HCT116 (cell line): ENCODE data around the gene KAT6B. TPM values are rescaled to one million over a fixed set of nuclear protein-coding genes. Genes with fewer than 3 reads are reported as not detected.

Source experiments
- ATAC-seq: fragments of 200-7000 bp; cut with Tn5 transposase; 2 replicates; pipeline ENCODE4 v1.9.1; 2020; ENCODE audit warnings: mild to moderate bottlenecking, moderate library complexity
- BruUV-seq: library from RNA; stranded (reverse); fragments of 400-500 nt; replicated peaks from 2 replicates; lab custom pipeline; 2021; lab: Mats Ljungman, UMichigan
- CTCF ChIA-PET: fragments of 300-600 bp; sonication (Branson Sonifier 250); formaldehyde crosslinking; loops from one replicate; lab custom pipeline; 2021; ENCODE audit warnings: antibody characterized with exemption; lab: Charles Lee
- POLR2A ChIA-PET: fragments of 300-600, 350-600 bp; sonication (Branson Sonifier 250); formaldehyde crosslinking; loops from one replicate; lab custom pipeline; 2021; ENCODE audit warnings: antibody characterized with exemption; lab: Charles Lee
- RAD21 ChIA-PET, 2 experiments: fragments of 300-600 bp; sonication (Branson Sonifier 250); formaldehyde crosslinking; loops; one replicate each; lab custom pipeline; 2023; ENCODE audit warnings: low total read pairs in 2 of 2; ENCODE audit not compliant: uncharacterized antibody in 2 of 2, unreplicated experiment in 2 of 2, low non-redundant PET in 1 of 2; lab: Charles Lee
- DNase-seq: peaks from one replicate; pipeline ENCODE4 v3.0.0-alpha.2; 2010; ENCODE audit warnings: low read depth, low spot score
- H2AFZ ChIP-seq: fragments of 200-600 bp; shearing (Covaris generic), sonication (generic); 2 replicates; pipeline ENCODE4 v1.6.1; 2017; ENCODE audit warnings: low read depth, mixed run types, mixed read lengths, antibody characterized with exemption, low read length; ENCODE audit not compliant: poor library complexity, severe bottlenecking
- H3K27ac ChIP-seq: 2 replicates; pipeline ENCODE4 v1.5.1; 2012; ENCODE audit warnings: low read depth, low read length
- H3K27me3 ChIP-seq: fragments of 200-600 bp; sonication (generic); 2 replicates; pipeline ENCODE4 v1.6.1; 2016; ENCODE audit warnings: mixed run types, low read length, mixed read lengths; ENCODE audit not compliant: insufficient read depth
- H3K36me3 ChIP-seq, 2 experiments: fragments of 200-500 bp in 1 of 2; fragments of 200-600 bp in 1 of 2; sonication (Bioruptor generic) in 1 of 2; sonication (generic) in 1 of 2; 2 replicates each; pipeline versions ENCODE4 v1.5.1 to v1.6.1; 2014 to 2016; ENCODE audit warnings: low read length in 2 of 2, inconsistent platforms in 1 of 2, mixed read lengths in 1 of 2, mixed run types in 1 of 2; ENCODE audit not compliant: insufficient read depth in 2 of 2, control insufficient read depth in 1 of 2
- H3K4me1 ChIP-seq, 2 experiments: fragments of 200-600 bp in 1 of 2; sonication (generic) in 1 of 2; 2 replicates each; pipeline versions ENCODE4 v1.5.1 to v1.6.1; 2012 to 2017; ENCODE audit warnings: low read length in 2 of 2, inconsistent platforms in 1 of 2, mild to moderate bottlenecking in 1 of 2, mixed read lengths in 1 of 2, mixed run types in 1 of 2, moderate library complexity in 1 of 2; ENCODE audit not compliant: insufficient read depth in 2 of 2, control insufficient read depth in 1 of 2
- H3K4me2 ChIP-seq: fragments of 200-600 bp; sonication (generic); 2 replicates; pipeline ENCODE4 v1.6.1; 2017; ENCODE audit warnings: mixed run types, low read length, mixed read lengths
- H3K4me3 ChIP-seq, 2 experiments: fragments of 200-600 bp in 1 of 2; sonication (generic) in 1 of 2; replicated peaks in 1 of 2; 2 replicates each; pipeline ENCODE4 v1.5.1; 2011 to 2016; ENCODE audit warnings: low read length in 2 of 2, control low read depth in 1 of 2, low read depth in 1 of 2, mild to moderate bottlenecking in 1 of 2, mixed read lengths in 1 of 2, mixed run types in 1 of 2
- H3K79me2 ChIP-seq: fragments of 200-600 bp; sonication (generic); 2 replicates; pipeline ENCODE4 v1.6.1; 2017; ENCODE audit warnings: mild to moderate bottlenecking, mixed run types, low read length, moderate library complexity, mixed read lengths; ENCODE audit not compliant: insufficient read depth
- H3K9ac ChIP-seq: fragments of 200-600 bp; sonication (generic); 2 replicates; pipeline ENCODE4 v1.6.1; 2016; ENCODE audit warnings: low read length, mixed read lengths
- H3K9me2 ChIP-seq: fragments of 200-600 bp; sonication (generic), shearing (Covaris generic); 2 replicates; pipeline ENCODE4 v1.6.1; 2017; ENCODE audit warnings: mixed run types, mild to moderate bottlenecking, moderate library complexity; ENCODE audit not compliant: insufficient read depth
- H3K9me3 ChIP-seq, 2 experiments: fragments of 200-500 bp in 1 of 2; fragments of 200-600 bp in 1 of 2; sonication (Bioruptor generic) in 1 of 2; sonication (generic) in 1 of 2; 2 replicates each; pipeline ENCODE4 v1.6.1; 2014 to 2017; ENCODE audit warnings: low read length in 2 of 2, mixed read lengths in 2 of 2, inconsistent platforms in 1 of 2, low read depth in 1 of 2, mild to moderate bottlenecking in 1 of 2, mixed run types in 1 of 2, moderate library complexity in 1 of 2; ENCODE audit not compliant: control insufficient read depth in 1 of 2, insufficient read depth in 1 of 2
- H4K20me1 ChIP-seq: fragments of 200-600 bp; sonication (generic), shearing (Covaris generic); 2 replicates; pipeline ENCODE4 v1.6.1; 2017; ENCODE audit warnings: mixed run types, mild to moderate bottlenecking, moderate library complexity; ENCODE audit not compliant: insufficient read depth
- CEBPB ChIP-seq: IDR thresholded peaks from 2 replicates; pipeline ENCODE4 v1.6.1; 2012; ENCODE audit warnings: low read depth
- EGR1 ChIP-seq: IDR thresholded peaks from 2 replicates; pipeline ENCODE4 v1.6.1; 2012; ENCODE audit warnings: low read depth
- ELF1 ChIP-seq: IDR thresholded peaks from 2 replicates; pipeline ENCODE4 v1.6.1; 2012; ENCODE audit warnings: low read depth, borderline replicate concordance
- EZH2 ChIP-seq: fragments of 200-600 bp; sonication (generic); IDR thresholded peaks from 2 replicates; pipeline ENCODE4 v1.6.1; 2017; ENCODE audit warnings: antibody characterized with exemption, mixed run types
- EZH2phosphoT487 ChIP-seq: fragments of 200-600 bp; IDR thresholded peaks from 2 replicates; pipeline ENCODE4 v1.6.1; 2018; ENCODE audit warnings: antibody characterized with exemption, borderline replicate concordance
- FOSL1 ChIP-seq: IDR thresholded peaks from 2 replicates; pipeline ENCODE4 v1.6.1; 2012; ENCODE audit warnings: low read depth
- JUND ChIP-seq: IDR thresholded peaks from 2 replicates; pipeline ENCODE4 v1.6.1; 2012
- POLR2A ChIP-seq: IDR thresholded peaks from 2 replicates; pipeline ENCODE4 v1.7.0; 2011; ENCODE audit warnings: borderline replicate concordance; ENCODE audit not compliant: insufficient read depth, insufficient read length; ENCODE audit errors: extremely low read depth
- POLR2AphosphoS5 ChIP-seq: IDR thresholded peaks from 2 replicates; pipeline ENCODE4 v1.6.1; 2011; ENCODE audit warnings: mild to moderate bottlenecking, low read depth, low read length, moderate library complexity
- RAD21 ChIP-seq: IDR thresholded peaks from 2 replicates; pipeline ENCODE4 v1.6.1; 2012; ENCODE audit warnings: low read depth, mild to moderate bottlenecking
- SIN3A ChIP-seq: IDR thresholded peaks from 2 replicates; pipeline ENCODE4 v1.6.1; 2012; ENCODE audit warnings: low read depth
- YY1 ChIP-seq: IDR thresholded peaks from 2 replicates; pipeline ENCODE4 v1.6.1; 2011; ENCODE audit warnings: low read length, low read depth, moderate library complexity, mild to moderate bottlenecking; ENCODE audit not compliant: insufficient replicate concordance; ENCODE audit errors: extremely low read depth
- ZFX ChIP-seq: fragments of 450-650 bp; IDR thresholded peaks from 2 replicates; pipeline ENCODE4 v1.6.1; 2017
- ZNF274 ChIP-seq: fragments of 200-500 bp; sonication (Bioruptor generic); IDR thresholded peaks from 2 replicates; pipeline ENCODE4 v1.6.1; 2014; ENCODE audit warnings: mild to moderate bottlenecking, low read depth, low read length, inconsistent platforms
- intact Hi-C: fragments of 100-400 bp; cut with micrococcal nuclease; formaldehyde crosslinking; loops from 2 replicates; pipeline ENCODE4 v1.10.0; 2022
- total RNA-seq: library from RNA; stranded (reverse); gene quantifications from one replicate; pipeline ENCODE4 v1.2.1, GENCODE V29; 2021; ENCODE audit not compliant: unreplicated experiment
- TF ChIP-seq, protein P1 (sequence below), 3 experiments: fragments of 200-600 bp in 1 of 3; sonication (generic) in 1 of 3; IDR thresholded peaks in 2 of 3; conservative IDR thresholded peaks in 1 of 3; 2 replicates each; pipeline ENCODE4 v1.5.1; 2012 to 2017; ENCODE audit warnings: low read depth in 2 of 3, low read length in 2 of 3, antibody characterized with exemption in 1 of 3, borderline replicate concordance in 1 of 3, control low read depth in 1 of 3, mild to moderate bottlenecking in 1 of 3, mixed read lengths in 1 of 3, mixed run types in 1 of 3, moderate library complexity in 1 of 3; ENCODE audit not compliant: insufficient read depth in 1 of 3

The KAT6B gene
- total RNA-seq, 1 experiment from 2014 or later: 17.8 TPM

- Histone ChIP-seq H3K4me1 (peaks cover 0 to 22% of the 10 kb centered on the region in 2 experiments; a peak in 2 of 4 replicates), H4K20me1 (no peaks in the 10 kb centered on the region), H3K79me2 (no peaks in the 10 kb centered on the region), H3K27ac (no peak overlapping the region), H3K27me3 (no peaks in the 10 kb centered on the region), H3K4me3 (no peak overlapping the region), H3K36me3 (no peaks in the 10 kb centered on the region), H3K4me2 (no peak overlapping the region), H3K9me3 (no peaks in the 10 kb centered on the region), H3K9ac (no peak overlapping the region), H3K9me2 (no peaks in the 10 kb centered on the region), H2AFZ (no peak overlapping the region)
- BruUV-seq: no TSS peak
- ChIA-PET RAD21 (no interaction called here), CTCF (no interaction called here), POLR2A (no interaction called here)
- intact Hi-C loops: no loop called here
- no peak for ATAC-seq
- no peak for DNase-seq
- TF ChIP-seq FOSL1: no peak
- no peak for TF ChIP-seq RAD21
- no peak for TF ChIP-seq SIN3A
- no peak for TF ChIP-seq ZNF274
- no peak for TF ChIP-seq POLR2A
- TF ChIP-seq EZH2phosphoT487: no peak
- TF ChIP-seq JUND: no peak
- TF ChIP-seq CEBPB: no peak
- TF ChIP-seq EZH2: no peak
- no peak for TF ChIP-seq EGR1
- TF ChIP-seq POLR2AphosphoS5: no peak
- TF ChIP-seq, protein P1, sequence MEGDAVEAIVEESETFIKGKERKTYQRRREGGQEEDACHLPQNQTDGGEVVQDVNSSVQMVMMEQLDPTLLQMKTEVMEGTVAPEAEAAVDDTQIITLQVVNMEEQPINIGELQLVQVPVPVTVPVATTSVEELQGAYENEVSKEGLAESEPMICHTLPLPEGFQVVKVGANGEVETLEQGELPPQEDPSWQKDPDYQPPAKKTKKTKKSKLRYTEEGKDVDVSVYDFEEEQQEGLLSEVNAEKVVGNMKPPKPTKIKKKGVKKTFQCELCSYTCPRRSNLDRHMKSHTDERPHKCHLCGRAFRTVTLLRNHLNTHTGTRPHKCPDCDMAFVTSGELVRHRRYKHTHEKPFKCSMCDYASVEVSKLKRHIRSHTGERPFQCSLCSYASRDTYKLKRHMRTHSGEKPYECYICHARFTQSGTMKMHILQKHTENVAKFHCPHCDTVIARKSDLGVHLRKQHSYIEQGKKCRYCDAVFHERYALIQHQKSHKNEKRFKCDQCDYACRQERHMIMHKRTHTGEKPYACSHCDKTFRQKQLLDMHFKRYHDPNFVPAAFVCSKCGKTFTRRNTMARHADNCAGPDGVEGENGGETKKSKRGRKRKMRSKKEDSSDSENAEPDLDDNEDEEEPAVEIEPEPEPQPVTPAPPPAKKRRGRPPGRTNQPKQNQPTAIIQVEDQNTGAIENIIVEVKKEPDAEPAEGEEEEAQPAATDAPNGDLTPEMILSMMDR (IDR thresholded peaks at IDR 0.05 in 2 of 3, conservative IDR thresholded peaks at IDR 0.05 in 1 of 3; ENCODE audit: borderline replicate concordance in 1 of 3, insufficient read depth in 1 of 3, low read depth in 2 of 3, low read length in 2 of 3): no peak
- no peak for TF ChIP-seq ZFX
- TF ChIP-seq YY1: no peak
- no peak for TF ChIP-seq ELF1
Observed at GRCh38 chr10:75038335-75038734, 211.9 kb downstream of the KAT6B start.
